Kidney epithelial cell (primary cell): Measurements from ENCODE around the gene C1QTNF8. TPM values are rescaled to one million over a fixed set of nuclear protein-coding genes. Genes with fewer than 3 reads are reported as not detected.

ENCODE experiments used
- DNase-seq: peaks from one replicate; pipeline ENCODE4 v3.0.0-alpha.2; 2010; ENCODE audit warnings: low read depth
- H3K27me3 ChIP-seq: 2 replicates; pipeline ENCODE4 v1.6.0; 2011; ENCODE audit warnings: low read length; ENCODE audit not compliant: control insufficient read depth, insufficient read depth
- H3K36me3 ChIP-seq: 2 replicates; pipeline ENCODE4 v1.5.1; 2011; ENCODE audit warnings: low read length; ENCODE audit not compliant: control insufficient read depth, insufficient read depth
- H3K4me3 ChIP-seq: 2 replicates; pipeline ENCODE4 v1.5.1; 2011; ENCODE audit warnings: low read depth, mild to moderate bottlenecking, control low read depth, low read length
- CTCF ChIP-seq: IDR thresholded peaks from 2 replicates; pipeline ENCODE4 v1.5.1; 2011; ENCODE audit warnings: mild to moderate bottlenecking, moderate library complexity, low read length, control low read depth, inconsistent platforms; ENCODE audit not compliant: insufficient read depth, poor library complexity, severe bottlenecking
- total RNA-seq: library from RNA; depleted of rRNA; stranded (reverse); fragments of >200 nt; gene quantifications from 2 replicates; pipeline ENCODE4 v1.2.3, GENCODE V29; 2015

The C1QTNF8 gene
- total RNA-seq, 1 donor from 2014 or later: not detected

GRCh38 chr16:1125471-1125870 is 29.4 kb upstream of the C1QTNF8 start:
- DNase-seq: no peak
- TF ChIP-seq CTCF: no peak
- Histone ChIP-seq H3K27me3 (peaks cover 27% of the 10 kb centered on the region), H3K4me3 (no peak overlapping the region), H3K36me3 (no peaks in the 10 kb centered on the region)

- Histone ChIP-seq H3K36me3 (no peaks in the 10 kb centered on the region), H3K27me3 (peaks cover 33% of the 10 kb centered on the region), H3K4me3 (no peak overlapping the region)
Measured at GRCh38 chr16:1124795-1125194, 28.8 kb upstream of the C1QTNF8 start.

GRCh38 chr16:1124291-1124690 is 28.2 kb upstream of the C1QTNF8 start:
- Histone ChIP-seq H3K27me3 (peaks cover 34% of the 10 kb centered on the region), H3K36me3 (no peaks in the 10 kb centered on the region), H3K4me3 (no peak overlapping the region)
- no peak for TF ChIP-seq CTCF
- DNase-seq: no peak

More at GRCh38 chr16:1124795-1125194, 28.8 kb upstream of the C1QTNF8 start:
- DNase-seq: no peak
- TF ChIP-seq CTCF: no peak

GRCh38 chr16:1123525-1124230 is 27.6 kb upstream of the C1QTNF8 start:
- peaks cover 36% of the 10 kb centered on the region for H3K27me3 ChIP-seq
- TF ChIP-seq CTCF: no peak
- no peak for DNase-seq
- H3K36me3 ChIP-seq: no peaks in the 10 kb centered on the region
- H3K4me3 ChIP-seq: no peak overlapping the region

- DNase-seq: no peak
- Histone ChIP-seq H3K36me3 (no peaks in the 10 kb centered on the region), H3K27me3 (peaks cover 45% of the 10 kb centered on the region), H3K4me3 (no peak overlapping the region)
- TF ChIP-seq CTCF: no peak
Measured at GRCh38 chr16:1122398-1122765, 26.3 kb upstream of the C1QTNF8 start.
